ENCODE measurements around the gene SERPINA10.

GRCh38 chr14:94321421-94322271 lies 28.6 kb upstream of the SERPINA10 start:
- TF ChIP-seq FOXM1 (IDR thresholded peaks at IDR 0.05; ENCODE audit: low read depth) (no peak), CTCF (IDR thresholded peaks at IDR 0.05) (no peak), TEAD4 (IDR thresholded peaks at IDR 0.05; ENCODE audit: borderline replicate concordance, insufficient read depth) (no peak), POLR2AphosphoS5 (IDR thresholded peaks at IDR 0.05; ENCODE audit: low read depth, low read length) (no peak), EP300 (IDR thresholded peaks at IDR 0.05; ENCODE audit: borderline replicate concordance in 1 of 2, low read depth in 1 of 2, low read length in 1 of 2) (no peak), MAX (IDR thresholded peaks at IDR 0.05; ENCODE audit: low read depth) (no peak), SIN3A (IDR thresholded peaks at IDR 0.05; ENCODE audit: borderline replicate concordance, low read depth, low read length) (no peak), REST (IDR thresholded peaks at IDR 0.05; ENCODE audit: low read depth, low read length) (no peak), RAD21 (IDR thresholded peaks at IDR 0.05; ENCODE audit: low read length) (no peak), CHD2 (IDR thresholded peaks at IDR 0.05; ENCODE audit: low read length, partially characterized antibody) (no peak)

All from SK-N-SH (cell line).